ENCODE measurements around the gene USP21.

DNA sequence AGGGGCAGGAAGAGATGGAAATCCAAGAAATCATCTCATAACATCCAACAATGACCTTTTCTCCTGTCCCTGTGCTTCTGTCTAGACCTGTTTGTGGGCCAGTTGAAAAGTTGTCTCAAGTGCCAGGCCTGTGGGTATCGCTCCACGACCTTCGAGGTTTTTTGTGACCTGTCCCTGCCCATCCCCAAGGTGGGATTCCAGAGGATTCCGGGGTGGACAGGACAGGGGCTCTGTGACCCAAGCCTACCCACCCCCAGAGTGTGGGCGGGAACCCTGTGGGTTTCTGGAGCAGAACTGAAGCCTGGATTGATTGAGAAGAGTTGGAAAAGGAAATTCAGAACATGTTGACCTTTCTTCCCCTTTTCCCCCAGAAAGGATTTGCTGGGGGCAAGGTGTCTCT is 4.5 kb downstream of the USP21 start:
- TF ChIP-seq, protein P1, sequence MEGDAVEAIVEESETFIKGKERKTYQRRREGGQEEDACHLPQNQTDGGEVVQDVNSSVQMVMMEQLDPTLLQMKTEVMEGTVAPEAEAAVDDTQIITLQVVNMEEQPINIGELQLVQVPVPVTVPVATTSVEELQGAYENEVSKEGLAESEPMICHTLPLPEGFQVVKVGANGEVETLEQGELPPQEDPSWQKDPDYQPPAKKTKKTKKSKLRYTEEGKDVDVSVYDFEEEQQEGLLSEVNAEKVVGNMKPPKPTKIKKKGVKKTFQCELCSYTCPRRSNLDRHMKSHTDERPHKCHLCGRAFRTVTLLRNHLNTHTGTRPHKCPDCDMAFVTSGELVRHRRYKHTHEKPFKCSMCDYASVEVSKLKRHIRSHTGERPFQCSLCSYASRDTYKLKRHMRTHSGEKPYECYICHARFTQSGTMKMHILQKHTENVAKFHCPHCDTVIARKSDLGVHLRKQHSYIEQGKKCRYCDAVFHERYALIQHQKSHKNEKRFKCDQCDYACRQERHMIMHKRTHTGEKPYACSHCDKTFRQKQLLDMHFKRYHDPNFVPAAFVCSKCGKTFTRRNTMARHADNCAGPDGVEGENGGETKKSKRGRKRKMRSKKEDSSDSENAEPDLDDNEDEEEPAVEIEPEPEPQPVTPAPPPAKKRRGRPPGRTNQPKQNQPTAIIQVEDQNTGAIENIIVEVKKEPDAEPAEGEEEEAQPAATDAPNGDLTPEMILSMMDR (IDR thresholded peaks at IDR 0.05; ENCODE audit: poor library complexity, severe bottlenecking), result no peak
- no peak for TF ChIP-seq EZH2 (IDR thresholded peaks at IDR 0.05; ENCODE audit: borderline replicate concordance, insufficient read depth, low read length, poor library complexity, severe bottlenecking)
- no peak for TF ChIP-seq EP300 (conservative IDR thresholded peaks at IDR 0.05; ENCODE audit: poor library complexity, severe bottlenecking)
- TF ChIP-seq MXI1 (conservative IDR thresholded peaks at IDR 0.05; ENCODE audit: poor library complexity, severe bottlenecking), result no peak

Measured in neural cell (in vitro differentiated cells).